ENCODE measurements around the gene RAB40B. TPM values are rescaled to one million over a fixed set of nuclear protein-coding genes. Genes with fewer than 3 reads are reported as not detected.

The RAB40B gene
- total and polyA plus RNA-seq, 2 donors (not counting 1 experiment from before 2014, with no cell fraction given): 4.7 to 8.0 TPM

DNA sequence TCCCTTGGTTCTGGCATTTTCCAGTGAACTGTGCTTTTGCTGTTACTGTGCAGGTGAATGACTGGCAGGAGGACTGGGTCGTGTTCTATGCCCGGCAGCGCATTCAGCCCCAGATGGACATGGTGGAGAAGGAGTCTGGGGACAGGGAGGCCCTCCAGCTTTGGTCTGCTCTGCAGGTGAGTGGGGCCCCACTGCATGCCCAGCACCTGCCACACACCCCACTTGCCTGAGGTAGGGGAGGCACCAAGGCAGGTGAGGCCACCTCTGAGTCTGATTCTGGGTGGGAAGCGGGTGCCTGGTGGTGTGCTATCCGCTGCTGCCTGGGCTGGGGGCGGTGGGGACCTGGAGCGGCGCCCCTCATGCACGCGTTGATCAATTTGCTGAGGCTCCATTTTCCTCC is 27.9 kb upstream of the RAB40B start:
- Histone ChIP-seq H2AFZ (ENCODE audit: insufficient read depth, low read depth, low read length, poor library complexity, severe bottlenecking) (no peak overlapping the region), H3K4me3 (ENCODE audit: control extremely low read depth in 1 of 5, extremely low read depth in 1 of 5, insufficient read depth in 1 of 5, low read depth in 2 of 5, low read length in 4 of 5) (no peak overlapping the region), H3K36me3 (replicated peaks in 1 of 2; ENCODE audit: control extremely low read depth in 1 of 2, control insufficient read depth in 1 of 2, extremely low read depth in 1 of 2, insufficient read depth in 2 of 2, low read length in 1 of 2) (peaks cover 0 to 30% of the 10 kb centered on the region in 2 experiments), H3K9me3 (ENCODE audit: control extremely low read depth in 1 of 3, control insufficient read depth in 2 of 3, insufficient read depth in 1 of 3, low read length in 2 of 3) (no peaks in the 10 kb centered on the region), H3K9ac (ENCODE audit: low read length) (no peak overlapping the region), H3K79me2 (ENCODE audit: control insufficient read depth, insufficient read depth, low read length) (no peaks in the 10 kb centered on the region), H3K4me1 (ENCODE audit: control insufficient read depth in 2 of 2, insufficient read depth in 2 of 2, low read length in 2 of 2) (no peaks in the 10 kb centered on the region), H3K4me2 (replicated peaks; ENCODE audit: low read depth, low read length, poor library complexity, severe bottlenecking) (no peak overlapping the region), H4K20me1 (ENCODE audit: control insufficient read depth, insufficient read depth, low read length, poor library complexity, severe bottlenecking) (no peaks in the 10 kb centered on the region), H3K27me3 (replicated peaks in 1 of 4; ENCODE audit: control extremely low read depth in 1 of 4, control insufficient read depth in 3 of 4, insufficient read depth in 4 of 4, low read length in 3 of 4) (no peaks in the 10 kb centered on the region), H3K27ac (ENCODE audit: low read length in 2 of 2) (no peak overlapping the region)
- ATAC-seq (ENCODE audit: low read depth) (no peak), DNase-seq (no peak)
- no peaks in the 10 kb centered on the region for H3K9me3 Mint-ChIP-seq (ENCODE audit: insufficient read depth)
- no peaks in the 10 kb centered on the region for H3K27me3 Mint-ChIP-seq
- H3K27ac Mint-ChIP-seq: no peak overlapping the region
- WGBS (ENCODE audit: insufficient coverage): 97% methylated on average over 8 of the region's 10 CpGs
- ChIA-PET CTCF (interaction anchor here (0.9 kb wide), 1 partner anchor 58 kb away, joined by 3 read pairs; no protein-coding TSS in a partner anchor), POLR2A (no interaction called here)
- TF ChIP-seq, protein P1, sequence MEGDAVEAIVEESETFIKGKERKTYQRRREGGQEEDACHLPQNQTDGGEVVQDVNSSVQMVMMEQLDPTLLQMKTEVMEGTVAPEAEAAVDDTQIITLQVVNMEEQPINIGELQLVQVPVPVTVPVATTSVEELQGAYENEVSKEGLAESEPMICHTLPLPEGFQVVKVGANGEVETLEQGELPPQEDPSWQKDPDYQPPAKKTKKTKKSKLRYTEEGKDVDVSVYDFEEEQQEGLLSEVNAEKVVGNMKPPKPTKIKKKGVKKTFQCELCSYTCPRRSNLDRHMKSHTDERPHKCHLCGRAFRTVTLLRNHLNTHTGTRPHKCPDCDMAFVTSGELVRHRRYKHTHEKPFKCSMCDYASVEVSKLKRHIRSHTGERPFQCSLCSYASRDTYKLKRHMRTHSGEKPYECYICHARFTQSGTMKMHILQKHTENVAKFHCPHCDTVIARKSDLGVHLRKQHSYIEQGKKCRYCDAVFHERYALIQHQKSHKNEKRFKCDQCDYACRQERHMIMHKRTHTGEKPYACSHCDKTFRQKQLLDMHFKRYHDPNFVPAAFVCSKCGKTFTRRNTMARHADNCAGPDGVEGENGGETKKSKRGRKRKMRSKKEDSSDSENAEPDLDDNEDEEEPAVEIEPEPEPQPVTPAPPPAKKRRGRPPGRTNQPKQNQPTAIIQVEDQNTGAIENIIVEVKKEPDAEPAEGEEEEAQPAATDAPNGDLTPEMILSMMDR (IDR thresholded peaks at IDR 0.05): no peak
- no peak for TF ChIP-seq EZH2 (IDR thresholded peaks at IDR 0.05; ENCODE audit: borderline replicate concordance, insufficient read depth, low read depth, low read length, poor library complexity, severe bottlenecking)
- no peaks in the 10 kb centered on the region for H3K4me1 Mint-ChIP-seq
- no peak overlapping the region for H3K4me3 Mint-ChIP-seq
- intact Hi-C loops (cut with micrococcal nuclease): no loop called here

DNA sequence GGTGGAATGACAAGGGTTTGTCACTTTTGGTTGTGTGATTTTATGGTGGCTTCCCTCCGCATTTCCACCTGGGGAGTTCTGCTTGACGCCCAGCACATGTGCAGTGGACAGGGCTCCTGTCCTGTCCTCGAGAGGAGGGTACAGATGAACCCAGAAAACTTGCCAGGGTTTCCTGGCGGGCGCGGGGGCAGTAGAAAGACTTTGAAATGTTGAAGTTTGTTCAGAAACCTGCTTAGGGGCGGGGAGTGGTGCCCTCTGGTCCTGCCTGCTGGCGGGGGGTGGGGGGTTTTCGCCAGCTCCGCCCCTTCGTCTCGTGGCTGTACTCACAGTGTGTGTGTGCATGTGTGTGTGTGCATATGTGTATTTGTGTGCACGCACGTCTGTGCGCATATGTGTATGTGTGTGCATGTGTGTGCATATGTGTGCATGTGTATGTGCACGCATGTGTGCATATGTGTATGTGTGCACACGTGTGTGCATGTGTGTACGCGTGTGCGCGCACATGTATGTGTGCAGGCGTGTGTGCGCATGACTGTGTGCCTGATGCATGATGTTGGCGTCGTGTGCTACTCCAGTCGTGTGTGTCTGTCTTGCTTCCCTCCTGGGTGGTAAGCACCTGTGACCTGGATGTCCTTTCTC is 24.8 kb upstream of the RAB40B start:
- H3K27ac ChIP-seq (ENCODE audit: low read length in 2 of 2): no peak overlapping the region
- Mint-ChIP-seq H3K9me3 (ENCODE audit: insufficient read depth) (no peaks in the 10 kb centered on the region), H3K4me3 (no peak overlapping the region), H3K27me3 (no peaks in the 10 kb centered on the region), H3K4me1 (peaks cover 4% of the 10 kb centered on the region), H3K27ac (no peak overlapping the region)
- ChIA-PET CTCF (no interaction called here), POLR2A (no interaction called here)
- ATAC-seq (ENCODE audit: low read depth) (no peak), DNase-seq (no peak)
- H3K79me2 ChIP-seq (ENCODE audit: control insufficient read depth, insufficient read depth, low read length): peaks cover 2% of the 10 kb centered on the region
- no peak overlapping the region for H3K4me3 ChIP-seq (ENCODE audit: control extremely low read depth in 1 of 5, extremely low read depth in 1 of 5, insufficient read depth in 1 of 5, low read depth in 2 of 5, low read length in 4 of 5)
- H3K9ac ChIP-seq (ENCODE audit: low read length): no peak overlapping the region
- TF ChIP-seq EZH2 (IDR thresholded peaks at IDR 0.05; ENCODE audit: borderline replicate concordance, insufficient read depth, low read depth, low read length, poor library complexity, severe bottlenecking): no peak
- TF ChIP-seq, protein P1 (IDR thresholded peaks at IDR 0.05): no peak
- no peak overlapping the region for H3K4me2 ChIP-seq (replicated peaks; ENCODE audit: low read depth, low read length, poor library complexity, severe bottlenecking)
- H2AFZ ChIP-seq (ENCODE audit: insufficient read depth, low read depth, low read length, poor library complexity, severe bottlenecking): no peak overlapping the region
- H3K36me3 ChIP-seq (replicated peaks in 1 of 2; ENCODE audit: control extremely low read depth in 1 of 2, control insufficient read depth in 1 of 2, extremely low read depth in 1 of 2, insufficient read depth in 2 of 2, low read length in 1 of 2): peaks cover 0 to 38% of the 10 kb centered on the region in 2 experiments
- no peaks in the 10 kb centered on the region for H3K27me3 ChIP-seq (replicated peaks in 1 of 4; ENCODE audit: control extremely low read depth in 1 of 4, control insufficient read depth in 3 of 4, insufficient read depth in 4 of 4, low read length in 3 of 4)
- H3K4me1 ChIP-seq (ENCODE audit: control insufficient read depth in 2 of 2, insufficient read depth in 2 of 2, low read length in 2 of 2): peaks cover 0 to under 1% of the 10 kb centered on the region in 2 donors
- intact Hi-C loops (cut with micrococcal nuclease): no loop called here
- WGBS (ENCODE audit: insufficient coverage): 98% methylated on average over 24 of the region's 26 CpGs
- H4K20me1 ChIP-seq (ENCODE audit: control insufficient read depth, insufficient read depth, low read length, poor library complexity, severe bottlenecking): peaks cover 5% of the 10 kb centered on the region
- no peaks in the 10 kb centered on the region for H3K9me3 ChIP-seq (ENCODE audit: control extremely low read depth in 1 of 3, control insufficient read depth in 2 of 3, insufficient read depth in 1 of 3, low read length in 2 of 3)

Data from B cell (primary cell).